Testis (tissue), 2 donors: ENCODE measurements around the gene SPIB.

Source experiments
- CTCF ChIP-seq, 3 experiments: fragments of 450-650 bp in 2 of 3; fragments of 200-600 bp in 1 of 3; sonication (generic) in 1 of 3; IDR thresholded peaks; one replicate each; pipeline ENCODE4 v1.5.1; 2016 to 2019; ENCODE audit warnings: antibody characterized with exemption in 3 of 3, mild to moderate bottlenecking in 2 of 3, moderate library complexity in 1 of 3
- POLR2A ChIP-seq: fragments of 450-650 bp; IDR thresholded peaks from one replicate; pipeline ENCODE4 v1.6.1; 2017; ENCODE audit warnings: antibody characterized with exemption, mild to moderate bottlenecking, moderate library complexity

- no peak for TF ChIP-seq CTCF (IDR thresholded peaks at IDR 0.05)
- TF ChIP-seq POLR2A = no peak
Observed at GRCh38 chr19:50478901-50479715, 60.4 kb downstream of the SPIB start.
